GM12892 (cell line): ENCODE results near the gene DLK1.

Source experiments
- DNase-seq: peaks from one replicate; pipeline ENCODE4 v3.0.0; 2011; ENCODE audit not compliant: insufficient read length
- FAIRE-seq: peaks from 2 replicates; lab custom pipeline; 2011; peaks lifted over from hg19 to GRCh38; lab: Jason Lieb, UNC
- POLR2A ChIP-seq: IDR thresholded peaks from 2 replicates; pipeline ENCODE4 v1.6.1; 2011; ENCODE audit warnings: low read depth, low read length, control low read depth
- POLR2AphosphoS5 ChIP-seq: IDR thresholded peaks from 2 replicates; pipeline ENCODE4 v1.6.1; 2011; ENCODE audit warnings: low read depth, low read length, control low read depth
- TAF1 ChIP-seq: IDR thresholded peaks from 2 replicates; pipeline ENCODE4 v1.6.1; 2011; ENCODE audit warnings: low read depth, mild to moderate bottlenecking, control low read depth, low read length, borderline replicate concordance

DLK1 gene

GRCh38 chr14:100722367-100722766 lies 4.3 kb upstream of the DLK1 start:
- TF ChIP-seq POLR2A, result no peak
- no peak for TF ChIP-seq POLR2AphosphoS5
- TF ChIP-seq TAF1, result no peak
- no peak for FAIRE-seq
- no peak for DNase-seq

- DNase-seq, result no peak
- FAIRE-seq, result no peak
These were observed 3.4 kb upstream of the DLK1 start for GRCh38 chr14:100723135-100723829.

GRCh38 chr14:100723830-100724437 lies 2.8 kb upstream of the DLK1 start:
- TF ChIP-seq POLR2AphosphoS5 (no peak), POLR2A (no peak), TAF1 (no peak)
- DNase-seq, result no peak
- FAIRE-seq, result no peak

More at GRCh38 chr14:100723135-100723829, 3.4 kb upstream of the DLK1 start:
- TF ChIP-seq POLR2A (no peak), TAF1 (no peak), POLR2AphosphoS5 (no peak)

- FAIRE-seq, result no peak
- no peak for DNase-seq
- TF ChIP-seq POLR2AphosphoS5 (no peak), TAF1 (no peak), POLR2A (no peak)
These were observed 2.2 kb upstream of the DLK1 start for GRCh38 chr14:100724536-100724935.

GRCh38 chr14:100725587-100726387 lies 905 bp upstream of the DLK1 start:
- DNase-seq, result no peak
- no peak for TF ChIP-seq POLR2A
- no peak for TF ChIP-seq POLR2AphosphoS5
- no peak for TF ChIP-seq TAF1
- no peak for FAIRE-seq

- no peak for TF ChIP-seq POLR2A
- no peak for TF ChIP-seq TAF1
- no peak for TF ChIP-seq POLR2AphosphoS5
- DNase-seq, result no peak
- FAIRE-seq, result no peak
These were observed 587 bp downstream of the DLK1 start for GRCh38 chr14:100727086-100727872.

GRCh38 chr14:100727873-100728240 lies 1.2 kb downstream of the DLK1 start:
- no peak for DNase-seq
- FAIRE-seq, result no peak
- TF ChIP-seq POLR2A (no peak), POLR2AphosphoS5 (no peak), TAF1 (no peak)

GRCh38 chr14:100728962-100729361 lies 2.3 kb downstream of the DLK1 start:
- DNase-seq (no peak), FAIRE-seq (no peak)
- no peak for TF ChIP-seq TAF1
- TF ChIP-seq POLR2AphosphoS5, result no peak
- TF ChIP-seq POLR2A, result no peak

- FAIRE-seq (no peak), DNase-seq (no peak)
- no peak for TF ChIP-seq TAF1
- TF ChIP-seq POLR2AphosphoS5, result no peak
- TF ChIP-seq POLR2A, result no peak
These were observed 3.3 kb downstream of the DLK1 start for GRCh38 chr14:100729982-100730381.

GRCh38 chr14:100730581-100730980 lies 3.9 kb downstream of the DLK1 start:
- FAIRE-seq (no peak), DNase-seq (no peak)
- TF ChIP-seq POLR2A (no peak), POLR2AphosphoS5 (no peak), TAF1 (no peak)

- TF ChIP-seq POLR2AphosphoS5 (no peak), POLR2A (no peak), TAF1 (no peak)
- DNase-seq, result no peak
- FAIRE-seq, result no peak
These were observed 4.4 kb downstream of the DLK1 start for GRCh38 chr14:100731011-100731670.
